Heart left ventricle (tissue), 16 donors: ENCODE measurements around the gene TH. TPM values are rescaled to one million over a fixed set of nuclear protein-coding genes. Genes with fewer than 3 reads are reported as not detected.

Experiments used
- ATAC-seq, 4 donors: fragments of 200-7000 bp; cut with Tn5 transposase; one replicate each; pipeline ENCODE4 v1.9.1; 2020 to 2022; ENCODE audit warnings: moderate library complexity in 4 of 4, mild to moderate bottlenecking in 3 of 4, moderate number of reproducible peaks in 1 of 4
- DNase-seq, 5 donors: peaks; one replicate each; pipeline ENCODE4 v3.0.0-alpha.2; 2020
- H3K27ac ChIP-seq, 12 donors: fragments of 200-600 bp; sonication (generic) in 4 of 12; one replicate each; pipeline versions ENCODE4 v1.5.0 to v1.8.0; 2016 to 2022; ENCODE audit warnings: mild to moderate bottlenecking in 2 of 12
- H3K27me3 ChIP-seq, 9 donors: fragments of 200-600 bp; sonication (generic) in 2 of 9; one replicate each; pipeline versions ENCODE4 v1.5.1 to v1.8.0; 2016 to 2022; ENCODE audit warnings: mild to moderate bottlenecking in 3 of 9
- H3K36me3 ChIP-seq, 9 donors: fragments of 200-600 bp; sonication (generic) in 2 of 9; one replicate each; pipeline versions ENCODE4 v1.5.0 to v1.8.0; 2018 to 2022; ENCODE audit warnings: mild to moderate bottlenecking in 2 of 9
- H3K4me1 ChIP-seq, 12 donors: fragments of 200-600 bp; sonication (generic) in 4 of 12; one replicate each; pipeline versions ENCODE4 v1.5.0 to v1.8.0; 2016 to 2022; ENCODE audit warnings: mild to moderate bottlenecking in 3 of 12
- H3K4me3 ChIP-seq, 12 donors: fragments of 200-600 bp; sonication (generic) in 4 of 12; one replicate each; pipeline versions ENCODE4 v1.5.0 to v1.8.0; 2017 to 2022; ENCODE audit warnings: mild to moderate bottlenecking in 9 of 12, moderate library complexity in 4 of 12
- H3K9me3 ChIP-seq, 12 donors: fragments of 200-600 bp; sonication (generic) in 4 of 12; one replicate each; pipeline versions ENCODE4 v1.5.0 to v1.8.0; 2016 to 2022; ENCODE audit warnings: mild to moderate bottlenecking in 1 of 12
- POLR2A ChIP-seq, 2 donors: fragments of 450-650 bp; IDR thresholded peaks; one replicate each; pipeline ENCODE4 v1.6.1; 2017; ENCODE audit warnings: antibody characterized with exemption in 2 of 2, mild to moderate bottlenecking in 2 of 2, moderate library complexity in 2 of 2
- WGBS, 4 donors: extraction: QIAGEN DNeasy Blood & Tissue Kit in 2 of 4; methylation state at CpG; one replicate each; pipeline versions ENCODE4 v1.1.5 to v1.1.7; 2013 to 2018; 5-methylcytosine and 5-hydroxymethylcytosine counted together
- intact Hi-C, 10 donors: fragments of 100-400 bp; cut with DNase I; formaldehyde crosslinking; loops; one replicate each; pipeline versions ENCODE4 v1.11.1 to v1.14.2; 2022
- polyA plus RNA-seq, 2 donors: library from polyadenylated mRNA; stranded (reverse); fragments of 200-250 nt; gene quantifications; one replicate each; pipeline ENCODE4 v1.2.3, GENCODE V29; 2013
- total RNA-seq, 9 donors: library from RNA; depleted of rRNA in 2 of 9; stranded (reverse); fragments of >200 nt in 2 of 9; fragmentation: NEBNext Ultra II Directional in 3 of 9; extraction: Animal tissue kit (Norgen Biotek cat#: 25700) in 3 of 9; gene quantifications; one replicate each; pipeline versions ENCODE4 v1.1.0 to v1.2.4, GENCODE V29; 2016 to 2023
- TF ChIP-seq, protein P1 (sequence below), 12 donors: fragments of 200-600 bp; sonication (generic) in 4 of 12; IDR thresholded peaks; one replicate each; pipeline versions ENCODE4 v1.5.0 to v1.8.0; 2018 to 2022; ENCODE audit warnings: antibody characterized with exemption in 12 of 12, mild to moderate bottlenecking in 5 of 12
- donor health status: ischemic (EF 13 %, LVEDD 7.1; RV severe dilation, severe dysfunction).
- donor health status: healthy with polysubstance abuse.
- donor health status: DM: no; HTN: yes; CAD: no.
- donor health status: DM: no; HTN: no; CAD: no.
- donor health status: ischemic (EF 25% LVEDD 6.9; RV normal size, moderate dysfunction).
- donor health status: ischemic (EF 25% LVEDD 5.7; RV mildly dilated, moderate dysfunction).
- donor health status: healthy.
- donor health status: DM: yes; HTN: yes; CAD: no.
- donor health status: ischemic (EF 35%, LVEDD 5.7; RV mildly dilated, moderate dysfunction).
- donor health status: nonischemic (EF 11% LVEDD 7.7; RV severe dilation, severe dysfunction).
- donor health status: DM: yes; HTN: yes; CAD: no.
- donor health status: PGD.
- donor health status: ischemic (EF 29% LVEDD 5.4; RV normal size, mild dysfunction).
- donor health status: nonischemic (EF 23%, LVEDD 6.1; RV moderate dilation, normal function).

Gene TH
- total and polyA plus RNA-seq, 11 donors = 0.08 TPM; not detected in 10

- intact Hi-C loops = loop anchor here in 7 of 10 donors (5.0 kb wide), 2 partner anchors 36 to 41 kb away; no protein-coding TSS in a partner anchor
- Histone ChIP-seq H3K27me3 (peaks cover 27 to 76% (median 64%) of the 10 kb centered on the region in 9 donors), H3K36me3 (peaks cover 0 to 8% (median 0%) of the 10 kb centered on the region in 9 donors), H3K4me3 (peak overlapping the region; percentile 31 to 68 (median 54)), H3K4me1 (peaks cover 0 to 43% (median 5%) of the 10 kb centered on the region in 12 donors), H3K9me3 (no peaks in the 10 kb centered on the region), H3K27ac (peak overlapping the region in 11 of 12 donors; percentile 32 to 80 (median 72))
- WGBS, 4 donors = 0 to 5% (median 1%) methylated on average over 8 to 44 of the region's 44 CpGs
- DNase-seq (peak in 2 of 5 donors; percentile 21 to 60), ATAC-seq (no peak)
- TF ChIP-seq, protein P1, sequence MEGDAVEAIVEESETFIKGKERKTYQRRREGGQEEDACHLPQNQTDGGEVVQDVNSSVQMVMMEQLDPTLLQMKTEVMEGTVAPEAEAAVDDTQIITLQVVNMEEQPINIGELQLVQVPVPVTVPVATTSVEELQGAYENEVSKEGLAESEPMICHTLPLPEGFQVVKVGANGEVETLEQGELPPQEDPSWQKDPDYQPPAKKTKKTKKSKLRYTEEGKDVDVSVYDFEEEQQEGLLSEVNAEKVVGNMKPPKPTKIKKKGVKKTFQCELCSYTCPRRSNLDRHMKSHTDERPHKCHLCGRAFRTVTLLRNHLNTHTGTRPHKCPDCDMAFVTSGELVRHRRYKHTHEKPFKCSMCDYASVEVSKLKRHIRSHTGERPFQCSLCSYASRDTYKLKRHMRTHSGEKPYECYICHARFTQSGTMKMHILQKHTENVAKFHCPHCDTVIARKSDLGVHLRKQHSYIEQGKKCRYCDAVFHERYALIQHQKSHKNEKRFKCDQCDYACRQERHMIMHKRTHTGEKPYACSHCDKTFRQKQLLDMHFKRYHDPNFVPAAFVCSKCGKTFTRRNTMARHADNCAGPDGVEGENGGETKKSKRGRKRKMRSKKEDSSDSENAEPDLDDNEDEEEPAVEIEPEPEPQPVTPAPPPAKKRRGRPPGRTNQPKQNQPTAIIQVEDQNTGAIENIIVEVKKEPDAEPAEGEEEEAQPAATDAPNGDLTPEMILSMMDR (IDR thresholded peaks at IDR 0.05) = no peak
- no peak for TF ChIP-seq POLR2A (IDR thresholded peaks at IDR 0.05)
Observed at GRCh38 chr11:2138068-2138430, 33.6 kb downstream of the TH start.

- TF ChIP-seq POLR2A (IDR thresholded peaks at IDR 0.05) = peak in 1 of 2 donors; percentile 65
- TF ChIP-seq, protein P1 (IDR thresholded peaks at IDR 0.05) = no peak
- Histone ChIP-seq H3K36me3 (peaks cover 0 to 8% (median 0%) of the 10 kb centered on the region in 9 donors), H3K27ac (peak overlapping the region in 11 of 12 donors; percentile 32 to 80 (median 72)), H3K4me3 (peak overlapping the region; percentile 35 to 68 (median 54)), H3K27me3 (peaks cover 23 to 74% (median 58%) of the 10 kb centered on the region in 9 donors), H3K4me1 (peaks cover 0 to 43% (median 5%) of the 10 kb centered on the region in 12 donors), H3K9me3 (no peaks in the 10 kb centered on the region)
- intact Hi-C loops = loop anchor here in 8 of 10 donors (1.0 to 5.0 kb wide), 3 partner anchors 35 to 40 kb away; no protein-coding TSS in a partner anchor
- DNase-seq (peak; percentile 70 to 84 (median 81)), ATAC-seq (peak; percentile 70 to 89 (median 76))
- 1 to 2% (median 2%) methylated on average over 39 to 50 of the region's 50 CpGs for WGBS, 4 donors
Observed at GRCh38 chr11:2137202-2138067, 34.2 kb downstream of the TH start.

DNA sequence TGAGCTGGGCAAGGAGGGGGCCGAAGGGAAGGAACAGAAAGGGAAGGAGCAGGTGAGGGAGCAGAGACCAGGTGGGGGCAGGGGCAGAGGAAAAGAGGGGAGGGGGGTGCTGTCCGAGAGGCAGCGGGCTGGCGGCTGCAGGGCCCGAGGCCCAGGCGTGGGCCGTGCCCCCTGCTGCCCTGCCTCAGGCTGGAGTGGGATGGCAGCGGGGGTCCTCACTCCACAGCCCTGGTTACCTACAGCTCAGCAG is 34.7 kb downstream of the TH start:
- Histone ChIP-seq H3K4me3 (peak overlapping the region in 11 of 12 donors; percentile 35 to 68 (median 55)), H3K27ac (peak overlapping the region in 3 of 12 donors; percentile 5 to 57 (median 18)), H3K9me3 (no peaks in the 10 kb centered on the region), H3K36me3 (peaks cover 0 to 8% (median 0%) of the 10 kb centered on the region in 9 donors), H3K27me3 (peaks cover 19 to 69% (median 57%) of the 10 kb centered on the region in 9 donors), H3K4me1 (peaks cover 0 to 43% (median 5%) of the 10 kb centered on the region in 12 donors)
- intact Hi-C loops = loop anchor here in 8 of 10 donors (1.0 to 5.0 kb wide), 3 partner anchors 35 to 40 kb away; no protein-coding TSS in a partner anchor
- DNase-seq (no peak), ATAC-seq (peak in 1 of 4 donors; percentile 3)
- no peak for TF ChIP-seq POLR2A (IDR thresholded peaks at IDR 0.05)
- TF ChIP-seq, protein P1 (IDR thresholded peaks at IDR 0.05) = no peak
- WGBS, 4 donors = 27 to 48% (median 32%) methylated on average over 8 of the region's 8 CpGs
